Ishikawa (cell line): Measurements from ENCODE around the gene HNRNPDL.

Source experiments
- CEBPB ChIP-seq: IDR thresholded peaks from 2 replicates; pipeline ENCODE4 v1.6.1; 2012
- CREB1 ChIP-seq: IDR thresholded peaks from 2 replicates; pipeline ENCODE4 v1.6.1; 2012; ENCODE audit warnings: low read depth
- EGR1 ChIP-seq: IDR thresholded peaks from 2 replicates; pipeline ENCODE4 v1.6.1; 2012
- EP300 ChIP-seq: IDR thresholded peaks from 2 replicates; pipeline ENCODE4 v1.6.1; 2012; ENCODE audit warnings: borderline replicate concordance
- FOXM1 ChIP-seq: IDR thresholded peaks from 2 replicates; pipeline ENCODE4 v1.6.1; 2012; ENCODE audit warnings: low read depth, borderline replicate concordance
- NFIC ChIP-seq: IDR thresholded peaks from 2 replicates; pipeline ENCODE4 v1.6.1; 2012
- RAD21 ChIP-seq: IDR thresholded peaks from 2 replicates; pipeline ENCODE4 v1.6.1; 2012; ENCODE audit warnings: low read depth
- TAF1 ChIP-seq: IDR thresholded peaks from 2 replicates; pipeline ENCODE4 v1.6.1; 2012; ENCODE audit warnings: low read depth, mild to moderate bottlenecking
- TCF12 ChIP-seq: IDR thresholded peaks from 2 replicates; pipeline ENCODE4 v1.6.1; 2012; ENCODE audit warnings: low read depth
- TEAD4 ChIP-seq: IDR thresholded peaks from 2 replicates; pipeline ENCODE4 v1.6.1; 2012
- YY1 ChIP-seq: IDR thresholded peaks from 2 replicates; pipeline ENCODE4 v1.6.1; 2012; ENCODE audit warnings: low read depth
- ZBTB7A ChIP-seq: IDR thresholded peaks from 2 replicates; pipeline ENCODE4 v1.6.1; 2012; ENCODE audit warnings: low read depth
- TF ChIP-seq, protein P1 (sequence below): IDR thresholded peaks from 2 replicates; pipeline ENCODE4 v1.6.1; 2012; ENCODE audit warnings: low read depth, mild to moderate bottlenecking
- TF ChIP-seq, protein P2 (sequence below): IDR thresholded peaks from 2 replicates; pipeline ENCODE4 v1.6.1; 2012
- TF ChIP-seq, protein P3 (sequence below): IDR thresholded peaks from 2 replicates; pipeline ENCODE4 v1.6.1; 2012

HNRNPDL gene

GRCh38 chr4:82373486-82373815, 56.8 kb downstream of the HNRNPDL start:
- TF ChIP-seq NFIC (no peak), FOXM1 (no peak; the same call in 1 of the 2 replicates), CEBPB (no peak), CREB1 (no peak), EGR1 (no peak), EP300 (no peak), TCF12 (no peak), RAD21 (no peak), ZBTB7A (no peak), TAF1 (no peak), TEAD4 (no peak), YY1 (no peak)
- TF ChIP-seq, protein P1, sequence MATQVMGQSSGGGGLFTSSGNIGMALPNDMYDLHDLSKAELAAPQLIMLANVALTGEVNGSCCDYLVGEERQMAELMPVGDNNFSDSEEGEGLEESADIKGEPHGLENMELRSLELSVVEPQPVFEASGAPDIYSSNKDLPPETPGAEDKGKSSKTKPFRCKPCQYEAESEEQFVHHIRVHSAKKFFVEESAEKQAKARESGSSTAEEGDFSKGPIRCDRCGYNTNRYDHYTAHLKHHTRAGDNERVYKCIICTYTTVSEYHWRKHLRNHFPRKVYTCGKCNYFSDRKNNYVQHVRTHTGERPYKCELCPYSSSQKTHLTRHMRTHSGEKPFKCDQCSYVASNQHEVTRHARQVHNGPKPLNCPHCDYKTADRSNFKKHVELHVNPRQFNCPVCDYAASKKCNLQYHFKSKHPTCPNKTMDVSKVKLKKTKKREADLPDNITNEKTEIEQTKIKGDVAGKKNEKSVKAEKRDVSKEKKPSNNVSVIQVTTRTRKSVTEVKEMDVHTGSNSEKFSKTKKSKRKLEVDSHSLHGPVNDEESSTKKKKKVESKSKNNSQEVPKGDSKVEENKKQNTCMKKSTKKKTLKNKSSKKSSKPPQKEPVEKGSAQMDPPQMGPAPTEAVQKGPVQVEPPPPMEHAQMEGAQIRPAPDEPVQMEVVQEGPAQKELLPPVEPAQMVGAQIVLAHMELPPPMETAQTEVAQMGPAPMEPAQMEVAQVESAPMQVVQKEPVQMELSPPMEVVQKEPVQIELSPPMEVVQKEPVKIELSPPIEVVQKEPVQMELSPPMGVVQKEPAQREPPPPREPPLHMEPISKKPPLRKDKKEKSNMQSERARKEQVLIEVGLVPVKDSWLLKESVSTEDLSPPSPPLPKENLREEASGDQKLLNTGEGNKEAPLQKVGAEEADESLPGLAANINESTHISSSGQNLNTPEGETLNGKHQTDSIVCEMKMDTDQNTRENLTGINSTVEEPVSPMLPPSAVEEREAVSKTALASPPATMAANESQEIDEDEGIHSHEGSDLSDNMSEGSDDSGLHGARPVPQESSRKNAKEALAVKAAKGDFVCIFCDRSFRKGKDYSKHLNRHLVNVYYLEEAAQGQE = no peak; the same call in 1 of the 2 replicates
- TF ChIP-seq, protein P2, sequence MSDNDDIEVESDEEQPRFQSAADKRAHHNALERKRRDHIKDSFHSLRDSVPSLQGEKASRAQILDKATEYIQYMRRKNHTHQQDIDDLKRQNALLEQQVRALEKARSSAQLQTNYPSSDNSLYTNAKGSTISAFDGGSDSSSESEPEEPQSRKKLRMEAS = no peak
- TF ChIP-seq, protein P3, sequence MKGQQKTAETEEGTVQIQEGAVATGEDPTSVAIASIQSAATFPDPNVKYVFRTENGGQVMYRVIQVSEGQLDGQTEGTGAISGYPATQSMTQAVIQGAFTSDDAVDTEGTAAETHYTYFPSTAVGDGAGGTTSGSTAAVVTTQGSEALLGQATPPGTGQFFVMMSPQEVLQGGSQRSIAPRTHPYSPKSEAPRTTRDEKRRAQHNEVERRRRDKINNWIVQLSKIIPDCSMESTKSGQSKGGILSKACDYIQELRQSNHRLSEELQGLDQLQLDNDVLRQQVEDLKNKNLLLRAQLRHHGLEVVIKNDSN = no peak
